Activated CD4-positive, CD25-positive, alpha-beta regulatory T cell treated with anti-CD3 and anti-CD28 coated beads, Interleukin-2, amount 50 U/mL, for 24 hours (primary cell): ENCODE results near the gene ALKBH1.
"Not testable (repeated sequence)": the region's sequence is repeated elsewhere in the genome, so short reads cannot be mapped to it uniquely, and the experiment has no call there.

Experiments
- ATAC-seq, 2 donors: fragments of 150-1000 bp; cut with Tn5 transposase; one replicate each; pipeline ENCODE4 v1.10.0; 2021; ENCODE audit warnings: mild to moderate bottlenecking in 1 of 2, moderate library complexity in 1 of 2

Gene ALKBH1

GRCh38 chr14:77707724-77708408 lies at the start of gene ALKBH1, which contains the start of gene SLIRP:
TSS of gene ALKBH1 (minus strand) at chr14:77708023. CDS start at chr14:77708004, 19 bp downstream.
TSS of gene SLIRP (plus strand) at chr14:77708103. CDS start at chr14:77708112, 9 bp downstream.
- ATAC-seq = peak; percentile 97 to 99

- no peak for ATAC-seq
These were observed 45.1 kb upstream of the ALKBH1 start for GRCh38 chr14:77752799-77753516.

- no peak for ATAC-seq
These were observed 44.4 kb upstream of the ALKBH1 start for GRCh38 chr14:77752266-77752665.

GRCh38 chr14:77747425-77747824 lies 39.6 kb upstream of the ALKBH1 start:
- not testable (repeated sequence) for ATAC-seq

GRCh38 chr14:77746064-77746702 lies 38.4 kb upstream of the ALKBH1 start:
- ATAC-seq = no peak

- ATAC-seq = peak; percentile 49 to 63
These were observed 33.6 kb upstream of the ALKBH1 start for GRCh38 chr14:77741438-77741837.

- peak; percentile 90 to 91 for ATAC-seq
These were observed 30.9 kb upstream of the ALKBH1 start for GRCh38 chr14:77738559-77739250.

GRCh38 chr14:77730976-77731497 lies 23.2 kb upstream of the ALKBH1 start:
- ATAC-seq = no peak

GRCh38 chr14:77722301-77722700 lies 14.5 kb upstream of the ALKBH1 start:
- no peak for ATAC-seq

- ATAC-seq = no peak
These were observed 13.6 kb upstream of the ALKBH1 start for GRCh38 chr14:77721437-77721836.

- no peak for ATAC-seq
These were observed 9.9 kb upstream of the ALKBH1 start for GRCh38 chr14:77717608-77718305.

GRCh38 chr14:77714926-77715325 lies 7.1 kb upstream of the ALKBH1 start:
- ATAC-seq = peak; percentile 69 to 81

- ATAC-seq = no peak
These were observed 2.5 kb upstream of the ALKBH1 start for GRCh38 chr14:77710364-77710763.

GRCh38 chr14:77709412-77709811 lies 1.6 kb upstream of the ALKBH1 start:
- ATAC-seq = no peak

GRCh38 chr14:77708749-77709148 lies 926 bp upstream of the ALKBH1 start:
- ATAC-seq = no peak

- ATAC-seq = peak in 1 of 2 donors; percentile 14
These were observed 484 bp downstream of the ALKBH1 start for GRCh38 chr14:77707355-77707723.

- ATAC-seq = no peak
These were observed 16.6 kb downstream of the ALKBH1 start for GRCh38 chr14:77691259-77691658.

- no peak for ATAC-seq
These were observed 25.7 kb downstream of the ALKBH1 start for GRCh38 chr14:77682158-77682553.

- no peak for ATAC-seq
These were observed 26.3 kb downstream of the ALKBH1 start for GRCh38 chr14:77681196-77682157.

GRCh38 chr14:77674931-77675330 lies 32.9 kb downstream of the ALKBH1 start:
- ATAC-seq = no peak

GRCh38 chr14:77673193-77673592 lies 34.6 kb downstream of the ALKBH1 start:
- no peak for ATAC-seq
